ENCODE measurements around the gene KMT5C.

The KMT5C gene

DNA sequence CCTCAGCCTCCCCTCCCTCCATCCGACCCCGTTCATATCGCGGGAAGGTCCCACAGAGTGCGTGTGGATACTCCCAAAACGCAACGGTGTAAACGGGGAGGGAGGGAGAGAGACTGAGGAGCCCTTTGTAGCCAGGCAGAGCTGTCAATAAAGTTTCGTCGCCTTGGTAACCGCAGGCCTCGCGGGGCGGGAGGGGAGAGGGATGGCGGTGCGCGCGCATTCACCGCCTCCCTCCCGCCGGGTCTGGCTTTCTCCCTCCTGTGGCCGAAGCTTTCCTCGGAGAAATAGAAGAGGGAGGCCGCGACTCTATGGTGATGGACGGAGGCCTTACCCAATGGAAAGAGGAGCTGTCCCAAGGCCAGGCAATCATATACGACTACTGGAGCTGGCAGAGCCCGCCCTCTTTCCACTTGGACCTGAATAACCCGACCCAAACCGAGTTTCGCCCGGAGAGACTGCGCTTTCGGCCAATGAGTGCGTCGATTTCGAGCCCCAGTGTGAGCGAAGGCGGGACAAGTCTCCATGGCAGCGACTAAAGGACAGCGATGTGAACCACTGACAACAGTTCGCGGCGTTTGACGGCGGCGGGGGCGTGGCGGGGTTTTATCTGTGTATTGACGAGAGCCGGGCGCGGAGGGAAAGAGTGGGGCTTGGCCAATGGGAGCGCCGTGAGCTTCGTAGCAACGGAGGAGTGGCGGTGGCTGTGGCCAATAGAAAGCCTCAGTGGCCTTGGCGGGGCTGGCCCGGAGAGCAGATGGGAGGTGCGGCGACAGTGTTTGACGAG, at the start of gene KMT5C:
Gene KMT5C (plus strand): TSS at position 772 of the 784 bp plus-strand sequence. CDS start 2,061 bp downstream, outside the sequence.
- peak; percentile 100 for DNase-seq

DNA sequence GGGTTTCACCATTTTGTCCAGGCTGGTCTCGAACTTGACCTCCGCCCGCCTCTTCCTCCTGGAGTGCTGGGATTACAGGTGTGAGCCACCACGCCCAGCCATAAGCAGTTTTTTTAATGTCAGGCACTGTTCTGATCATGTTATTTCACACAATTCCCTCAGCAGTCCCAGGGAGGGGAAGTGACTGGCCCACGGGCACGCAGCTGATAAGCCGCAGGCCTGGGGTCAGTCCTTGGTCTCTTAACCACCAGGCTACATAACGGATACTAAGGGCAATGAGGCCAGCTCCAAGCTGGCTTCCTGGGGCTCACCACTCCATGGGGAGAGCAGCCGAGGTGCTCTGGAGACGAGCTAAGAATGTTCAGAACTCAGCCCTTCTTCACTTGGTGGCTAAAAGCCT, 42.4 kb upstream of the KMT5C start:
- DNase-seq = no peak

DNA sequence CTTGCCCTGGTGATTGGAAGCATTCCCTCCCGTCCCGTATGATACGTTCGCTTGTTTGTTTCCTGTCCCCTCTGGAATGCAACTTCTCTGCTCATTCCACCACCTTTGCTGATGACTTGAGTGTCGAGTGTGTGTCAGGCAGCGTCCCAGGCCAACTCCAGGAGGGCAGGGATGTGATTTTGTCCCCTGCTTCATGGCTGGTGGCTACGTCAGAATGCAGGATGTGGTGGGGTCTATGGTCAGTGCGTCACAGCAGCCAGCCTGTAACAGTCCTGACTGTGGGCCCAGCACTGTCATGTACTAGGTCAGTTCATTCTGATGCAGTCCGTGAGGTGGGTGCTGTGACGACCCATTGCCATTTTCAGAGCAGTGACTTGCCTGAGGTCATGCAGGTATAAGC, 39.7 kb upstream of the KMT5C start:
- no peak for DNase-seq

DNA sequence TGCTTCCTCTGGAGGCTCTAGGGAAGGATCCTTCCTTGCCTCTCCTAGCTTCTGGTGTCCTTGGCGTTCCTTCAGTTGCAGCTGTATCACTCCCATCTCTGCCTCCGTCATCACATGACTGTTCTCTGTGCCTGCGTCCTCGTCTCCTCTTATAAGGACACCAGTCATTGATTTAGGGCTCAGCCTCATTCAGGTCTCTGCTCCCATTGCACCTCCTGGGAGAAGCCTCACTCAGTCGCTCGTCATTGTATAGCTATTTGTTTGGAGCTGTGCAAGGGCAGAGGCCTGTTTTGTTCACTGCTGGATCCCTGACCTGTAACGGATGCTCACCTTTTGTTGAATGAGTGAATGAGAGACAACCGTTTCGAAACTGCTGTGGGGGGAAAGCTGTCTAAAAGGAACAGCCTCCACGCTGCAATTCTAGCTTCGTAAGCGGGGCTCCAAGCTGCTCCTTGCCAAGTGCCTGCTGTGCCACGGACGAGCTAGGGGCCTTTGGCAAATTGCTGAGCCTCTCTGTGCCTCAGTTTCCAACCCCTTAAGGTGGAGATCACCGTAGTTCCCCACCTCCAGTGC, 38.7 kb upstream of the KMT5C start:
- no peak for DNase-seq

DNA sequence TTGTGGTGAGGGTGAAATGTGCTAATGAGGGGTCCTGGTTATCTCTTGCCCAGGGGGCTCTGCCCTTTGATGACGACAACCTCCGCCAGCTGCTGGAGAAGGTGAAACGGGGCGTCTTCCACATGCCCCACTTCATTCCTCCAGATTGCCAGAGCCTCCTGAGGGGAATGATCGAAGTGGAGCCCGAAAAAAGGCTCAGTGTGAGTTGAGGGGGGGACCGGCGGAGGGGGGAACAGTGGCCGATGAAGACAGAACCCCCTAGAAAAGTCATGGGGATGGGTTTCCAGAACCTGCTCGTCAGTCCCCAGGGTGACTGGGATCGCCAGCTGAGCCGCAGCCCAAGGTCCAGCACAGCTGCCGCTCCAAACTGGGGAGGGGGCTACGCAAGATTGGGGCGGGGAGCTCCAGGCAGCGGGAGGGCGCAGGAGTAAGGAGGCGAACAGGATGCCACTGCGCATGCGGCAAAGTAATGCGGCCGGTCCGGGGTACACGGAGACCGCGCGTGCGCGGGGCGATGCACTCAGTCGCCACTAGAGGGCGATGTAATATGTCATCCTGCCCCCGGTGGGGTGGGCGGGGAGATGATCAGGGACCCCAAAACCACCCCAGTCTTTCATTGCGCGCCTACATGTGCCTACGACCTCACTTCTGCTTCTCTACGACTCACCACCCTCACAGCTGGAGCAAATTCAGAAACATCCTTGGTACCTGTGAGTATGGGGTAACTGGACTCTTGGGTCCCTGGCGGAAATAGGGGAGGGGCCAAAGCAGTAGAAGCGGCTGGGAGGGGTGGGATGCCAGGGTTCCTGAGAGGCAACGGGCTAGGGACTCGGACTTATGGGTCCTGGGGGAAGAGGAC, 38.0 kb upstream of the KMT5C start:
- peak; percentile 70 to 96 for DNase-seq

DNA sequence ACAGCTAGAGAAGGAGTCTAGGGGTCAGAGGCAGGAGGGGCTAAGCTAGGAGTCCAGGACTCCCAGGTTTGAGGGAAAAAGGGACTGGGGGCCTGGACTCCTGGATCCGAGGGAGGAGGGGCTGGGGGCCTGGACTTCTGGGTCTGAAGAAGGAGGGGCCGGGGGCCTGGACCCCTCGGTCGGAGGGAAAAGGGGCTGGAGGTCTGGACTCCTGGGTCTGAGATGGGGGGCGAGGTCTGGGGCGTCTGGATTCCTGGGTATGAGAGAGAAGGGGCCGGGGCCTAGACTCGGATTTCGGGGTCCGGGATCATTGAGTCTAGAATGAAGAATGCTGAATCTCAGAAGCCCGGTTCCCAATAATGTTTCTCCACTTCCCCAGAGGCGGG, 37.4 kb upstream of the KMT5C start:
- DNase-seq = no peak

DNA sequence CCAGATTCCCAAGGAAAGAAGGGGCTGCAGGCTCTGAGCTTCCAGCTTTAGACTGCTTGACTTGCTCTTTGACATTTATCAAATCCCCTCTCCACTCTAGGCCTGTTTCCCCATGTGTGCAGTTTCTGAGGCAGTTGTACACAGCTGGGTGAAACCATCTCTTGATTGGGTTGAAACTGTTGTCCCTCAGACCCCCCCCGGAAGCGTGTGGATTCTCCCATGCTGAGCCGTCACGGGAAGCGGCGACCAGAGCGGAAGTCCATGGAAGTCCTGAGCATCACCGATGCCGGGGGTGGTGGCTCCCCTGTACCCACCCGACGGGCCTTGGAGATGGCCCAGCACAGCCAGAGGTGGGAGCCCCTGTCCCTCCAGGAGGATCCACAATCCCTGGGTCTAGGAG, 36.2 kb upstream of the KMT5C start:
- DNase-seq = no peak

DNA sequence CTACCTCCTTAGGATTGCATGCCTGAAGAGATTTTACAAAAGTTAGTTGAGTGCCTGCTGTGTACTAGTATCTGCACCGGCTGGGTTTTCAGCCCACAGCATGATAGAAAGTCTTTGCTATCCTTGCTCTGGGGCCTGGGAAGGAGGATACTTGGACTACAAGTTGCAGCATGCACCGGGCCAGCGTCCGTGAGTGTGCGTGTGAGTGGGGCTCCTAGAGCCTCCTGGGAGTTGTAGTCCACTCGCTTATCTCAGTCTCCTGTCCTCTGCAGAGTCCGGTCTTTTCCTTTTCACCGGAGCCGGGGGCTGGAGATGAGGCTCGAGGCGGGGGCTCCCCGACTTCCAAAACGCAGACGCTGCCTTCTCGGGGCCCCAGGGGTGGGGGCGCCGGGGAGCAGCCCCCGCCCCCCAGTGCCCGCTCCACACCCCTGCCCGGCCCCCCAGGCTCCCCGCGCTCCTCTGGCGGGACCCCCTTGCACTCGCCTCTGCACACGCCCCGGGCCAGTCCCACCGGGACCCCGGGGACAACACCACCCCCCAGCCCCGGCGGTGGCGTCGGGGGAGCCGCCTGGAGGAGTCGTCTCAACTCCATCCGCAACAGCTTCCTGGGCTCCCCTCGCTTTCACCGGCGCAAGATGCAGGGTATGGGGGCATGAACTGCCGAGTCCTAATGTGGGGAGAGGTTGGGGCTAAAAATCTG, 35.2 kb upstream of the KMT5C start:
- no peak for DNase-seq

DNA sequence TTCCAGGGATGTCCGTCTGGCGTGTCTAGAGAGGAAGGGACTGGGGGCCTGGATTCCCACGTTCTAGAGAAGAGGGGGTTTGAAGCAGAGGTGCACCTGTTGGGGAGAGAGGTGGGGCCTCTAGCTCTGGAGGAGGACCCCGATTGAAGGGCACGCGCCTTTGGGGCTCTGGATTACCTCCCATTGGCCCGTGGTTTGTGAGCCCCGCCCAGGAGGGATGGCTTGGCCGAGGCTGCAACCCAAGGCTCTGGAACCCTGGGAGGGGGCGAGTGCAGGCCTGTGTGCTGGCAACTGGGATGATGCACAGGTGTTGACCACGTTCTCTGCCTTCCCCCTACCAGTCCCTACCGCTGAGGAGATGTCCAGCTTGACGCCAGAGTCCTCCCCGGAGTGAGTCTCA, 34.7 kb upstream of the KMT5C start:
- DNase-seq = no peak

DNA sequence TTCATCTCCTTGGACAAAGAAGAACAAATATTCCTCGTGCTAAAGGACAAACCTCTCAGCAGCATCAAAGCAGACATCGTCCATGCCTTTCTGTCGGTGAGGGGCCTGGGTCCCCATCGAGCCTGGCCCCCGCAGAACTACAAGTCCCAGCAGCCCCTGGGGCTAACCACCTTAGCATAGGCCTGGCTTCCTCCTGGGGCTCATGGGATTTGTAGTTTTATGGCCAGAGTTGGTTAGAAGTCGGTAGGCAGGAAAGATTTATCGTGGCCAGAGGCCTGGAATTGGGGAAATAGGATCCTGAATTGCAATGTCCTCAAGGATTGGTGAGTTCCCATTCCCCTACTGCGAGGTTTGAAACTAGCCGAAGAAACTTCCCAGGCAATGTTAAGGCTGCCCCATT, 34.2 kb upstream of the KMT5C start:
- peak in 1 of 2 donors; percentile 53 for DNase-seq

DNA sequence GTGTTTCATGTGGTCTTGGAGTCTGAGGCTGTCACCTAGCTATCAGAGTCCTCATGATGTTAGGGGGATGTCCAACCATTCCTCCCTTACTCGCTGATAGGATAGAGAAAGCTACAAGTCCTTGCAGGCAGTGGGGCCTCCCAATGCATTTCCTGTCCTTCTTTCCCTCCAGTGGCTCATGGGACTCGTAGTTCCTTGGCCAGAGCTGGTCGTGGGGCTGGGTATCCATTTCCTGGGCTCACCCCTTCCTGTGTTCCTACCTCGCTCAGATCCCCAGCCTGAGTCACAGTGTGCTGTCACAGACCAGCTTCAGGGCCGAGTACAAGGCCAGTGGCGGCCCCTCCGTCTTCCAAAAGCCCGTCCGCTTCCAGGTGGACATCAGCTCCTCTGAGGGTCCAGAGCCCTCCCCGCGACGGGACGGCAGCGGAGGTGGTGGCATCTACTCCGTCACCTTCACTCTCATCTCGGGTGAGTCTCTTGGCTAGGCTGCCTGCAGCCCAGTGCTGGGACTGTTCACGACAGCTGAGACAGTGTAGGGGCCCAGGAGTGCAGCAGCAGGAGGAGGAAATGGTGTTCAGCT, 33.6 kb upstream of the KMT5C start:
- DNase-seq = no peak

DNA sequence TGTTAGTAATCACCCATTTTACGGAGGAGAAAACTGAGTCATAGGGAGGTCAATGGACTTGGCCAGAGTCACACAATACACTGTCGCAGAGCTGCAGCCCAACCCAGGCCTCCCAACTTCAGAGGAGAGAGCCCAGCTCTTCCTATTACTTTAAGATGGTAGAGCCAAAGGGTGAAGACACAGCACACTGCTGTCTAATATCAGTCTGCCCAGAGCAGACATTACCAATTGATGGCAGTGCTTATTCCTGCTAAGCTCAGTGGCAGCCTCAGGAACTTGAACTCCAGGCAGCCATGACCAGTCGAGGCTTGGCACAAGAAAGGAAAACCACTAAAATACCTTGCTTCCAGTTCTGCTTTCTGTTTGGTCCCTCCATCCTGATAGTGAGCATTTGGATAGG, 33.0 kb upstream of the KMT5C start:
- no peak for DNase-seq

DNA sequence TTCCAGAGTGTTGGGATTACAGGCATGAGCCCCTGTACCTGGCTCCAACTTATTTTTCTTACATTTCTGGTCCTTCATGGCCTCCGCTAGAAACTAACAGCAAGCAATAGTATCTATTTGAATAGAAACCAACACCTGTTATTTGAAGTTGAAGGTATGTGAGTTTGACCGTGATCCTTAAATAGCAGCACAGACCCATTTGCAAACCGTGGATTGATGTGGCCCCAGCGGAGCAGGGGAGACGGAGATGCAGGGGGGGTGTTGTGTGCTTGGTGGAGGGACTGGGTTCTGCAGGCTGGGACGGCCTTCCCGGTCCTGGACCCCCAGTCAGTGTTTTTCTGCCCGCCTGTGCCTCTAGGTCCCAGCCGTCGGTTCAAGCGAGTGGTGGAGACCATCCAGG, 31.4 kb upstream of the KMT5C start:
- DNase-seq = no peak

DNA sequence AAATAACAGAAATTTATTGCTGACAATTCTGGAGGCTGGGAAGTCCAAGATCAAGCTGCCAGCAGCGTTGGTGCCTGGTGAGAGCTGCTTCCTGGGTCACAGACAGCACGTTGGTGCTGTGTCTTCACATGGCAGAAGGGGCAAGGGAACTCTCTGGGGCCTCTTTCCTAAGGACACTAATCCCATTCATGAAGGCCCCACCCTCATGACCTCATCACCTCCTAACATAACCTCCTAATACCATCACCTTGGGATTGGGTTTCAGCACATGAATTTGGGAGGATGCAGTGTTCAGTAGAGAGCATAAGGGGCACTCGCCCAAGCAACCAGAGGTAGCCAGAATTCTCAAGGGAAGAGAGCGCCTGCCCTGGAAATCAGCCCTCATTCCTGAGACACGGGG, 30.2 kb upstream of the KMT5C start:
- DNase-seq = no peak

DNA sequence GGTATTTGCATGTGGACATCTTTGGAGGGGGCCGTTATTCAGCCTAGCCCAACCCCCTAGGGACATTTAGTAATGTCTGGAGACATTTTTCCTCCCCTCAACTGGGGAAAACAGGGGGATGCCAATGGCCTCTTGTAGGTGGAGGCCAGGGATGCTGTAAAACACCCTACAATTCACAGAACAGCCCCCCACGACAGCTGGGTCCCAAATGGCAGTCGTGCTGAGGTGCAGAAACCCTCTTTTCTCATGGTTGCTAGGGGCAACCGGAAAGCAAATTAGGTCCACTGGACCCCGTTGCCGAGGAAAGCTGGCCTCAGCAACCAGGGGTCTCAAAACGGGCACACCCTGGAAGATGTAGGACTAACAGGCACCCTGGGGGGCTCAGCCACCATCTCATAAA, 29.2 kb upstream of the KMT5C start:
- DNase-seq = no peak

DNA sequence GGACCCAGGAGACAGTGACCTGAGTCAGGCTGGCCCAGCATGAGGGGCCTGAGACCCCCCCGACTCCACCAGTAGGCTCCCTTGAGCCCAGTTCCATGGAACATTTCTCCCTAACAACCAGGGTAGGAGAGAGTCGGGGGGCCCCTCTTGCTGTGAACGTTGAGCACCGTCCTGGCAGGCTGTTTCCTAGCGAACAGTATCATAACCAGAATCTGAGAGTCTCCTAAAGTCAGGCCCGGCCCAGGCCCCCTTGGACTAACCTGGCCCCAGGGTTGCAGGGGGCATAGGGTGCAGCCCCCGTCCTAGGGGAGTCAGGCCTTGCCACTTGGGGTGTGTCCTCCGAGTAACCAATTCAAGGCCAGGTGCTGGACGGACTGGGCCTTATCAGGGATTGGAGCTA, 28.3 kb upstream of the KMT5C start:
- no peak for DNase-seq

DNA sequence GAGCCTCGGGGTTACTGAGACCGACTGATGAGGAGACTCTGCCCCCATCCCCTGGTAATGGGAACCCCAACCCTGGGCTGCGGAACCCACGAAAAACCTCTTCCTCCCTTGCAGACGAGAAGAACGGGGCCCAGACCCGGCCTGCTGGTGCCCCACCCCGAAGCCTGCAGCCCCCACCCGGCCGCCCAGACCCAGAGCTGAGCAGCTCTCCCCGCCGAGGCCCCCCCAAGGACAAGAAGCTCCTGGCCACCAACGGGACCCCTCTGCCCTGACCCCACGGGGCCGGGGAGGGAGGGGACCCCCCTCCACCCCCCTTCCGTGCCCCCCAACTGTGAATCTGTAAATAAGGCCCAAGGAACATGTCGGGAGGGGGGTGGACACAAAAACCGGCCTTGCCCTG, 27.9 kb upstream of the KMT5C start:
- DNase-seq = no peak

DNA sequence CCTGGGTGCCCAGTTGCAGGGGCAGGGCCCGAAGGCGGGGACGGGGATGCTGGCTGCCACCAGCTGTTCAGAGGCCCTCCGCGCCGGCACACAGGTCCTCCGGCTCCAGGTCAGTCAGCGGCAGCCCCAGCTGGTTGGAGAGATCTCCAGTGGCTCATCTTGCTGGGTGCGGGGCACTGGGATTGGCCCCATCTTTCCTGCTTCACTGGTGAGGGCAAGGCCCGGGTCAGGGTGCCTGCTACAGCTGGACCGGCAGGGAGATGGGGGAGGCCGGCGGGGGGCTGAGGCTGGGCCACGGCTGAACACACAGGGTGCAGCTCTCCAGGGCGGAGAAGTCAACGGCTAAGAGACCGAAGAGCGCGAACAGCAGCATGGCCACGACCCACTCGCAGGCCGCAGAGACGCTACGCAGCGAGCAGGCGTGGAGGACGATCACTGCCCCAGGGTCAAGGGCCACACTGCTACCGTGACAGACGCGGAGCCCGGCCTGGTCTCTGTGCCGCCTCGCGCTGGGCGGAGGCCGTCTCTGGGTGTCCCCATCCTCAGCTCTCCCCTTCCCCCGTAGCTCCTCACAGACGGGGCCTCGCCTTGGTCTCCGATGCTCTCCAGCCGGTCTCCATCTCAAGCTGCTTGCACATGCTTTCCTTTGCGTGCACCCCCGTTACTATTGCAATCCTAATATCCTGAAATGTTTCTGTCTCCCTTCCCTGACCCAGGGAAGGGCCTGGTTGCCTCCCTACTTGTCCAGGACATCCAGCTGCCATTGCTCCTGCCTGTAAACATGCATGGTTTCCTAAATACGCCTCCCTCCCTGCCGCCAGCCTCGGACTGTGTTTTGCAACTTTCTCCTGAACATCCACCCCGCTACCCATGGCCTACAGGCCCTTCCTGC, 26.8 kb upstream of the KMT5C start:
- DNase-seq = no peak

DNA sequence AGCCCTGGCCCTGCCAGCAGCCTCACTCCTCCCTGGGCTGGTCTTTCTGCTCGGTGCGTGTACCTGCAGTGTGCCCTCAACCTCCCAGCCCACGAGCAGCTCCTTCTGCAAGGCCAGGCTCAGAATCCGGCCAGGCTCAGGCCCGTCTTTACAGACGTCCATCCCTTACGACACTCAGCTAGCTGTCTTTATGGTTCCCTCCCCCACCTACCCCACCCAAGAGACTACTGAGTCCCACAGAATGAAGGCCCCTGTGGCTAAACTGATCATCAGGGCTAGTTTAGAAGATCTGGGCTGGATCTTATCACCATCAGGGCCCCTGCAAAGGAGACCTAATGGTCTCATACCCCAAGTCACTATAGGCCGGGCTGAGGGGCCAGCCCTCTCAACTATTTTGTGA, 25.3 kb upstream of the KMT5C start:
- no peak for DNase-seq

DNA sequence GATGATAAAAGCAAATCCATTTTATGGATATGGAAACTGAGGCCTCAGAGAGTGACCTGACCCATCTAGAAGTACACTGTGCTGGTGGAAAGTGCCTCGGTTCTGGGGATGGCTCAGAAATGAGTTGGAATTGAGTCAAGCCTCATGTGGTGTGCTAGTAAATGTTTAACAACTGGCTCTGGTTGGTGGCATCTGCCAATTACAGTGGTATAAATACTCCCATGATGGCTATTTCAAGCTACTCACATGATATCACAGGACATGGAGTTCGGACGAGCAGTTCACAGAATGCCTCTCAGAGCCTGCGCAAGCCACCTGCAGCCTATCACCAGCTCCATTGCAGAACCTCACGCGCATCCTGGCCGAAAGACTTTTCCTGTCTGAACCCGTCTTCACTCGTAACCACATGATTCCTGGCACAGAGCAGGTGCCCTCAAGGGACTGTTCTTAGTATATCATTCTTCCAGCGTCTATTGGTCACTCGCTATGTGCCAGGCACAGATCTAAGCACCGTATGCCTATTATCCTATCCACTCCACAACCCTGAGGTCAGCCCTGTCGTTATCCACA, 23.6 kb upstream of the KMT5C start:
- no peak for DNase-seq

DNA sequence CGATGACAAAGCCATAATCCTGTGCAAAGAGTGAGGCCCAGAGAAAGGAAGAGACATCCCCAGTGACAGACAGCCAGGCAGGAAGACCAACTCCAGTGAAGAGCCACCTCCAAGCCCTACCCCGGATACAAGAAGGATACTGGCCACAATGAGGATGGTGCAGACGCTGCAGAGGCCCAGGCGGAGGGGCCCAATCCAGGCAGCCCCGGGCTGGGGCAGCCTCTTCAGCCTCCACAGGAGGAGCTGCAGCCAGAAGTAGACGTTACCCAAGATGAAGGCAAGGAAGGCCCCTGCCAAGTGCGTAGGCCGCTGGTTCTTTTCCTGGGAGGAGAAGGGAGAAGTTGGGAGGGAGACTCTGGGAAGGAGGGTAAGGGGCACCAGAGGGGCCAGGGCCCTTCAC, 23.0 kb upstream of the KMT5C start:
- DNase-seq = no peak

DNA sequence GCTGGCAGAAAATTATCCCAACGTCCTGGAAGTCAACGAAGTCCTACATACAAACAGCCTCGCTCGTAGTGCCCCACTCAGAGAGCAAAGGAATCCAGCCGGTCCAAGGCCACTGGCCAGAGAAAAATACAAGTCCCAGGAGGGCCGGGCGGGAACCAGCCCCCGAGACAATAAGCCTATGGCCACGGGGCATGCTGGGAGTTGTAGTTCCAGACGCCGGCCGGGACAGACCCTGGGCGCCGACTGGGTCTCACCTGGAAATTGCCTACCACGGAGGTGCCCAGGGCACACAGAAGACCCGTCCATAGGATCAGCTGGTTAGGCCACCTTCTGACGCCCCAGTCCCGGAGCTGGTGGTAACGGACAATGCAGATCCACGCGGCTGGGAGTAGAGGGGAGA, 19.9 kb upstream of the KMT5C start:
- no peak for DNase-seq
